ENCODE data around the gene TMA7. TPM values are rescaled to one million over a fixed set of nuclear protein-coding genes. Genes with fewer than 3 reads are reported as not detected.

Gene TMA7
- total and polyA plus RNA-seq, 9 of the 15 experiments (the other 6 are each of a cell fraction or from before 2014, with no cell fraction given), result 209 to 1,003 (median 486) TPM

GRCh38 chr3:48446425-48447193, 6.6 kb downstream of the TMA7 start, which contains the start of gene ATRIP (continued):
- TF ChIP-seq, protein P1, sequence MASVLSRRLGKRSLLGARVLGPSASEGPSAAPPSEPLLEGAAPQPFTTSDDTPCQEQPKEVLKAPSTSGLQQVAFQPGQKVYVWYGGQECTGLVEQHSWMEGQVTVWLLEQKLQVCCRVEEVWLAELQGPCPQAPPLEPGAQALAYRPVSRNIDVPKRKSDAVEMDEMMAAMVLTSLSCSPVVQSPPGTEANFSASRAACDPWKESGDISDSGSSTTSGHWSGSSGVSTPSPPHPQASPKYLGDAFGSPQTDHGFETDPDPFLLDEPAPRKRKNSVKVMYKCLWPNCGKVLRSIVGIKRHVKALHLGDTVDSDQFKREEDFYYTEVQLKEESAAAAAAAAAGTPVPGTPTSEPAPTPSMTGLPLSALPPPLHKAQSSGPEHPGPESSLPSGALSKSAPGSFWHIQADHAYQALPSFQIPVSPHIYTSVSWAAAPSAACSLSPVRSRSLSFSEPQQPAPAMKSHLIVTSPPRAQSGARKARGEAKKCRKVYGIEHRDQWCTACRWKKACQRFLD (CRISPR knock-in tag; IDR thresholded peaks at IDR 0.05), result no peak
- TF ChIP-seq IFI16 (CRISPR knock-in tag; IDR thresholded peaks at IDR 0.05), result no peak
- TF ChIP-seq JUNB (CRISPR knock-in tag; conservative IDR thresholded peaks at IDR 0.05), result no peak
- TF ChIP-seq C11orf30 (IDR thresholded peaks at IDR 0.05; ENCODE audit: low read depth), result peak; percentile 95
- no peak for TF ChIP-seq CBX8 (IDR thresholded peaks at IDR 0.05; ENCODE audit: borderline replicate concordance, extremely low read depth, low read depth, low read length, poor library complexity, severe bottlenecking)
- peak; percentile 87; the same call in 1 of the 2 replicates for TF ChIP-seq CTBP1 (IDR thresholded peaks at IDR 0.05; ENCODE audit: borderline replicate concordance)
- TF ChIP-seq NFRKB (IDR thresholded peaks at IDR 0.05; ENCODE audit: low read depth), result no peak
- TF ChIP-seq PML (IDR thresholded peaks at IDR 0.05; ENCODE audit: low read length), result 0 out of 2 replicates have a peak, but pooled peaks have one; percentile 33
- TF ChIP-seq NR1H2 (CRISPR knock-in tag; IDR thresholded peaks at IDR 0.05), result no peak
- no peak for TF ChIP-seq MYBL2 (IDR thresholded peaks at IDR 0.05; ENCODE audit: low read depth)
- no peak for TF ChIP-seq MYBL2 (CRISPR knock-in tag; IDR thresholded peaks at IDR 0.05; ENCODE audit: borderline replicate concordance)
- TF ChIP-seq, protein P2, sequence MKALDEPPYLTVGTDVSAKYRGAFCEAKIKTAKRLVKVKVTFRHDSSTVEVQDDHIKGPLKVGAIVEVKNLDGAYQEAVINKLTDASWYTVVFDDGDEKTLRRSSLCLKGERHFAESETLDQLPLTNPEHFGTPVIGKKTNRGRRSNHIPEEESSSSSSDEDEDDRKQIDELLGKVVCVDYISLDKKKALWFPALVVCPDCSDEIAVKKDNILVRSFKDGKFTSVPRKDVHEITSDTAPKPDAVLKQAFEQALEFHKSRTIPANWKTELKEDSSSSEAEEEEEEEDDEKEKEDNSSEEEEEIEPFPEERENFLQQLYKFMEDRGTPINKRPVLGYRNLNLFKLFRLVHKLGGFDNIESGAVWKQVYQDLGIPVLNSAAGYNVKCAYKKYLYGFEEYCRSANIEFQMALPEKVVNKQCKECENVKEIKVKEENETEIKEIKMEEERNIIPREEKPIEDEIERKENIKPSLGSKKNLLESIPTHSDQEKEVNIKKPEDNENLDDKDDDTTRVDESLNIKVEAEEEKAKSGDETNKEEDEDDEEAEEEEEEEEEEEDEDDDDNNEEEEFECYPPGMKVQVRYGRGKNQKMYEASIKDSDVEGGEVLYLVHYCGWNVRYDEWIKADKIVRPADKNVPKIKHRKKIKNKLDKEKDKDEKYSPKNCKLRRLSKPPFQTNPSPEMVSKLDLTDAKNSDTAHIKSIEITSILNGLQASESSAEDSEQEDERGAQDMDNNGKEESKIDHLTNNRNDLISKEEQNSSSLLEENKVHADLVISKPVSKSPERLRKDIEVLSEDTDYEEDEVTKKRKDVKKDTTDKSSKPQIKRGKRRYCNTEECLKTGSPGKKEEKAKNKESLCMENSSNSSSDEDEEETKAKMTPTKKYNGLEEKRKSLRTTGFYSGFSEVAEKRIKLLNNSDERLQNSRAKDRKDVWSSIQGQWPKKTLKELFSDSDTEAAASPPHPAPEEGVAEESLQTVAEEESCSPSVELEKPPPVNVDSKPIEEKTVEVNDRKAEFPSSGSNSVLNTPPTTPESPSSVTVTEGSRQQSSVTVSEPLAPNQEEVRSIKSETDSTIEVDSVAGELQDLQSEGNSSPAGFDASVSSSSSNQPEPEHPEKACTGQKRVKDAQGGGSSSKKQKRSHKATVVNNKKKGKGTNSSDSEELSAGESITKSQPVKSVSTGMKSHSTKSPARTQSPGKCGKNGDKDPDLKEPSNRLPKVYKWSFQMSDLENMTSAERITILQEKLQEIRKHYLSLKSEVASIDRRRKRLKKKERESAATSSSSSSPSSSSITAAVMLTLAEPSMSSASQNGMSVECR (CRISPR knock-in tag; IDR thresholded peaks at IDR 0.05), result peak; percentile 94
- no peak for TF ChIP-seq NELFE (IDR thresholded peaks at IDR 0.05; ENCODE audit: insufficient read depth, insufficient read length)
- no peak for TF ChIP-seq SMC3 (conservative IDR thresholded peaks at IDR 0.05; ENCODE audit: insufficient read depth, low read depth, low read length)
- TF ChIP-seq CREB1 (IDR thresholded peaks at IDR 0.05), result peak; percentile 97
- TF ChIP-seq CREB1 (CRISPR knock-in tag; IDR thresholded peaks at IDR 0.05), result peak; percentile 99
- TF ChIP-seq POLR2AphosphoS5 (IDR thresholded peaks at IDR 0.05; ENCODE audit: control insufficient read depth, insufficient read depth, low read depth, low read length), result peak; percentile 92
- TF ChIP-seq JUN (IDR thresholded peaks at IDR 0.05; ENCODE audit: borderline replicate concordance, low read depth, low read length), result peak; percentile 3; the same call in 1 of the 2 replicates
- TF ChIP-seq JUN (CRISPR knock-in tag; IDR thresholded peaks at IDR 0.05; ENCODE audit: borderline replicate concordance), result no peak; the same call in 1 of the 2 replicates
- peak; percentile 60 to 68; a peak in 2 of 4 replicates for TF ChIP-seq FOXK2 (conservative IDR thresholded peaks at IDR 0.05 in 1 of 2, IDR thresholded peaks at IDR 0.05 in 1 of 2; ENCODE audit: low read depth in 2 of 2)
- peak; percentile 61 for TF ChIP-seq POLR2B (IDR thresholded peaks at IDR 0.05; ENCODE audit: low read depth, partially characterized antibody)

Measured in K562 (cell line).